Measurements from ENCODE around the gene KIRREL3.

GRCh38 chr11:126630893-126631798 is 369.4 kb downstream of the KIRREL3 start:
- TF ChIP-seq POLR2A (IDR thresholded peaks at IDR 0.05) = no peak
- TF ChIP-seq, protein P1, sequence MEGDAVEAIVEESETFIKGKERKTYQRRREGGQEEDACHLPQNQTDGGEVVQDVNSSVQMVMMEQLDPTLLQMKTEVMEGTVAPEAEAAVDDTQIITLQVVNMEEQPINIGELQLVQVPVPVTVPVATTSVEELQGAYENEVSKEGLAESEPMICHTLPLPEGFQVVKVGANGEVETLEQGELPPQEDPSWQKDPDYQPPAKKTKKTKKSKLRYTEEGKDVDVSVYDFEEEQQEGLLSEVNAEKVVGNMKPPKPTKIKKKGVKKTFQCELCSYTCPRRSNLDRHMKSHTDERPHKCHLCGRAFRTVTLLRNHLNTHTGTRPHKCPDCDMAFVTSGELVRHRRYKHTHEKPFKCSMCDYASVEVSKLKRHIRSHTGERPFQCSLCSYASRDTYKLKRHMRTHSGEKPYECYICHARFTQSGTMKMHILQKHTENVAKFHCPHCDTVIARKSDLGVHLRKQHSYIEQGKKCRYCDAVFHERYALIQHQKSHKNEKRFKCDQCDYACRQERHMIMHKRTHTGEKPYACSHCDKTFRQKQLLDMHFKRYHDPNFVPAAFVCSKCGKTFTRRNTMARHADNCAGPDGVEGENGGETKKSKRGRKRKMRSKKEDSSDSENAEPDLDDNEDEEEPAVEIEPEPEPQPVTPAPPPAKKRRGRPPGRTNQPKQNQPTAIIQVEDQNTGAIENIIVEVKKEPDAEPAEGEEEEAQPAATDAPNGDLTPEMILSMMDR (IDR thresholded peaks at IDR 0.05) = no peak
